ENCODE measurements around the gene NPBWR2. TPM values are rescaled to one million over a fixed set of nuclear protein-coding genes. Genes with fewer than 3 reads are reported as not detected.

Gene NPBWR2
- total RNA-seq, 1 donor from 2014 or later = not detected

DNA sequence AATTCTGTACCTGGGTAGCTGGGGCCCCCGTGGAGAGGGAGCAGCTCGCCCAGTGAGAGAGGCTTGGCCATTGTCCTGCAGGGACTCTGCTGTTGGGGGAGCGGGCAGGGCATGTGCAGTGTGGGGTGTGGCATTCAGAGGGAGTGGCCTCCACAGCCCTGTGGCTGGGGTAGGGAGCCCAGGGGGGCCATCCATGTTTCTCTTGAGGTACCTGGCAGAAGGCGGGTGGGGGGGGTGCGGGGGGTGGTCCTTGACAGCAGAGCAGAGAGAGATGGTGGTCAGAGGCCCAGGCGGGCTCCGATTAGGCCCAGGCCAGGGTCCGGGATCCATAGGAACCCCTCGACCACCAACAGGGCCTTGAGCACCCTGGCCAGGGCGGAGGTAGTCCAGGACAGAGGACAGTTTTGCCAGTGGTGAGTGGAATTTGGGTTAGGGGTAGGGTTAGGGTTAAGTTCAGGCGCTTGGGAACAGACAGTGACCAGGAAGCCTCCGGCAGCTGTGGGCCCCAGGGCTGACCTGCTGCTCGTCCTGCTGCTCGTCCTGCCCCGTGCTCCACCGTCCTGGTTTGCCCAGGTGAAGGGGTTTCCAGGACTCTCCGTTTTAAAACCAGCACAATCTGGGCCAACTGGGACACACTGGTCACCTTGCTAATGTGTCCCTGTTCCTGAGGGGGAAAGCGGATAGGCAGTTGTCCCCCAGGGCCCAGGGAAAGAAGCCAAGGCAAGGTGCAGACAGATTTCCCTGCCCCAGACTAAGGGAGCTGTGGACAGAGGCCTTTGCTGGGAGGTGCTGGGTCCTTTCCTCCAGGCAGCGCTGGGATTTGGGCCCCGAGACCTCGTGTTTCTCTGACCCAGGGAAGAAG is 32.1 kb upstream of the NPBWR2 start:
- H4K20me1 ChIP-seq (ENCODE audit: insufficient read depth, low read length) = no peaks in the 10 kb centered on the region
- Mint-ChIP-seq H3K27ac (ENCODE audit: unreplicated experiment) (no peak overlapping the region), H3K27me3 (ENCODE audit: low read depth, unreplicated experiment) (peaks cover 22% of the 10 kb centered on the region), H3K36me3 (ENCODE audit: low read depth, unreplicated experiment) (no peaks in the 10 kb centered on the region), H3K4me1 (ENCODE audit: low read depth, unreplicated experiment) (no peaks in the 10 kb centered on the region), H3K9me3 (ENCODE audit: unreplicated experiment) (peaks cover 2% of the 10 kb centered on the region), H3K4me3 (ENCODE audit: unreplicated experiment) (no peak overlapping the region)
- no peaks in the 10 kb centered on the region for H3K36me3 ChIP-seq (ENCODE audit: insufficient read depth, low read length)
- no peak overlapping the region for H3K4me3 ChIP-seq (ENCODE audit: insufficient read depth, low read depth, low read length)
- no peak for FAIRE-seq
- DNase-seq (ENCODE audit: low read depth) = no peak
- H3K27me3 ChIP-seq (ENCODE audit: insufficient read depth, low read length) = peaks cover 12% of the 10 kb centered on the region
- no peak overlapping the region for H3K27ac ChIP-seq (ENCODE audit: low read depth, low read length)
- no peak overlapping the region for H3K9ac ChIP-seq (ENCODE audit: low read length)
- no peaks in the 10 kb centered on the region for H3K9me3 ChIP-seq (ENCODE audit: insufficient read depth, low read depth, low read length)
- no peak overlapping the region for H2AFZ ChIP-seq (ENCODE audit: low read depth, low read length)
- H3K4me1 ChIP-seq (ENCODE audit: insufficient read depth, low read length) = no peaks in the 10 kb centered on the region
- TF ChIP-seq, protein P1, sequence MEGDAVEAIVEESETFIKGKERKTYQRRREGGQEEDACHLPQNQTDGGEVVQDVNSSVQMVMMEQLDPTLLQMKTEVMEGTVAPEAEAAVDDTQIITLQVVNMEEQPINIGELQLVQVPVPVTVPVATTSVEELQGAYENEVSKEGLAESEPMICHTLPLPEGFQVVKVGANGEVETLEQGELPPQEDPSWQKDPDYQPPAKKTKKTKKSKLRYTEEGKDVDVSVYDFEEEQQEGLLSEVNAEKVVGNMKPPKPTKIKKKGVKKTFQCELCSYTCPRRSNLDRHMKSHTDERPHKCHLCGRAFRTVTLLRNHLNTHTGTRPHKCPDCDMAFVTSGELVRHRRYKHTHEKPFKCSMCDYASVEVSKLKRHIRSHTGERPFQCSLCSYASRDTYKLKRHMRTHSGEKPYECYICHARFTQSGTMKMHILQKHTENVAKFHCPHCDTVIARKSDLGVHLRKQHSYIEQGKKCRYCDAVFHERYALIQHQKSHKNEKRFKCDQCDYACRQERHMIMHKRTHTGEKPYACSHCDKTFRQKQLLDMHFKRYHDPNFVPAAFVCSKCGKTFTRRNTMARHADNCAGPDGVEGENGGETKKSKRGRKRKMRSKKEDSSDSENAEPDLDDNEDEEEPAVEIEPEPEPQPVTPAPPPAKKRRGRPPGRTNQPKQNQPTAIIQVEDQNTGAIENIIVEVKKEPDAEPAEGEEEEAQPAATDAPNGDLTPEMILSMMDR (IDR thresholded peaks at IDR 0.05; ENCODE audit: insufficient read depth, low read depth, low read length) = no peak
- no peak for TF ChIP-seq EZH2 (IDR thresholded peaks at IDR 0.05; ENCODE audit: insufficient read depth, low read length)
- H3K4me2 ChIP-seq (ENCODE audit: low read length) = no peak overlapping the region
- no peaks in the 10 kb centered on the region for H3K79me2 ChIP-seq (ENCODE audit: insufficient read depth, low read length)

DNA sequence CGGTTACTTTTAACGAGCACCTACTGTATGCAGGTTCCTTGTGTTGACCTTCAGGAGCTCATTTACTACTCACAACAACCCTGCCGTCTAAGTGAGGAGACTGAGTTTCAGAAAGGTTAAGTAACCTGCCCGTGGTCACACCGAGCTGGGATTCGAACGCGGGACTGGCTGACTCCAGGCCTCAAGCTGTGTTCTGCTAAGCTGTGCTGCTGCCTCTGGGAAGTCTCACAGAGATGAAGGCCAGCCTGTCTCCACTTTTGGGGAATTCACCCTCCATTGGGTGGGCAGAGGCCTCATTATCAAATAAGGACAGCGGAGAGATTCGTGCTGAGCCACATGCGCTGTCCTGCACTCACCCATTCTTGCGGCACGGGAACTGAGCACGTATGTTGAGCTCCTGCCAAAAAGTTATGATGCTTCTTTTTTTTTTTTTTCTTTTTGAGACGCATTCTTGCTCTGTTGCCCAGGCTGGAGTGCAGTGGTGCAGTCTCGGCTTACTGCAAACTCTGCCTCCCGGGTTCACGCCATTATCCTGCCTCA is 31.0 kb upstream of the NPBWR2 start:
- no peaks in the 10 kb centered on the region for H3K4me1 Mint-ChIP-seq (ENCODE audit: low read depth, unreplicated experiment)
- no peak overlapping the region for H3K4me3 Mint-ChIP-seq (ENCODE audit: unreplicated experiment)
- H3K36me3 ChIP-seq (ENCODE audit: insufficient read depth, low read length) = no peaks in the 10 kb centered on the region
- H2AFZ ChIP-seq (ENCODE audit: low read depth, low read length) = no peak overlapping the region
- H3K4me2 ChIP-seq (ENCODE audit: low read length) = no peak overlapping the region
- H4K20me1 ChIP-seq (ENCODE audit: insufficient read depth, low read length) = no peaks in the 10 kb centered on the region
- H3K27me3 Mint-ChIP-seq (ENCODE audit: low read depth, unreplicated experiment) = peaks cover 22% of the 10 kb centered on the region
- DNase-seq (ENCODE audit: low read depth) (no peak), FAIRE-seq (no peak)
- no peaks in the 10 kb centered on the region for H3K36me3 Mint-ChIP-seq (ENCODE audit: low read depth, unreplicated experiment)
- no peak overlapping the region for H3K27ac ChIP-seq (ENCODE audit: low read depth, low read length)
- TF ChIP-seq EZH2 (IDR thresholded peaks at IDR 0.05; ENCODE audit: insufficient read depth, low read length) = no peak
- TF ChIP-seq, protein P1 (IDR thresholded peaks at IDR 0.05; ENCODE audit: insufficient read depth, low read depth, low read length) = no peak
- no peak overlapping the region for H3K27ac Mint-ChIP-seq (ENCODE audit: unreplicated experiment)
- no peaks in the 10 kb centered on the region for H3K9me3 Mint-ChIP-seq (ENCODE audit: unreplicated experiment)
- no peaks in the 10 kb centered on the region for H3K9me3 ChIP-seq (ENCODE audit: insufficient read depth, low read depth, low read length)
- no peak overlapping the region for H3K4me3 ChIP-seq (ENCODE audit: insufficient read depth, low read depth, low read length)
- H3K27me3 ChIP-seq (ENCODE audit: insufficient read depth, low read length) = peaks cover 12% of the 10 kb centered on the region
- H3K9ac ChIP-seq (ENCODE audit: low read length) = no peak overlapping the region
- H3K79me2 ChIP-seq (ENCODE audit: insufficient read depth, low read length) = no peaks in the 10 kb centered on the region
- H3K4me1 ChIP-seq (ENCODE audit: insufficient read depth, low read length) = no peaks in the 10 kb centered on the region

DNA sequence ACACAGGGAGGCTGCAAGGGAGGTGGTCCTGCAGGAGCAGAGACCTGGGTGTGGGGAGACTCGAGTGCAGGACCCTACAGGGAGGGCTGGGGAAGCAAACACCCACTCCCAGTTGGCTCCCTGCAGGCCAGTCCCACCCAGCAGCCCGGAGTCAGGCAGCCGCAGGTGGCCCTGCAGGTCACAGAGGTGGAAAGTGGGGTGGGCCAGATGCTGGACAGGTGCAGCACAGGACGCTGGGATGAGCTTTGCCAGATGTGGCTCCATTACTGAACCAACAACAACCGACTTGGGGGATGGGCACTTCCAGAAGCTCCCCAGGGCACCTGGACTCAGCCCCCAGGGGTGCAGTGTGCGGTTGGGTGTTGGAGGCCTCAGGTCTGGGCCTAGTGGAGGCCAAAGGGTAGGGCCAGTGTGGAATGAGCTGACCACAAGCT is 30.2 kb upstream of the NPBWR2 start:
- H3K79me2 ChIP-seq (ENCODE audit: insufficient read depth, low read length) = no peaks in the 10 kb centered on the region
- Mint-ChIP-seq H3K36me3 (ENCODE audit: low read depth, unreplicated experiment) (no peaks in the 10 kb centered on the region), H3K4me1 (ENCODE audit: low read depth, unreplicated experiment) (no peaks in the 10 kb centered on the region)

More for the DNA sequence above, 30.2 kb upstream of the NPBWR2 start:
- Mint-ChIP-seq H3K27ac (ENCODE audit: unreplicated experiment) (no peak overlapping the region), H3K4me3 (ENCODE audit: unreplicated experiment) (no peak overlapping the region), H3K9me3 (ENCODE audit: unreplicated experiment) (no peaks in the 10 kb centered on the region), H3K27me3 (ENCODE audit: low read depth, unreplicated experiment) (peaks cover 15% of the 10 kb centered on the region)
- no peak overlapping the region for H3K4me3 ChIP-seq (ENCODE audit: insufficient read depth, low read depth, low read length)
- H3K27ac ChIP-seq (ENCODE audit: low read depth, low read length) = no peak overlapping the region
- H3K27me3 ChIP-seq (ENCODE audit: insufficient read depth, low read length) = peaks cover 8% of the 10 kb centered on the region
- DNase-seq (ENCODE audit: low read depth) (no peak), FAIRE-seq (no peak)
- no peaks in the 10 kb centered on the region for H3K4me1 ChIP-seq (ENCODE audit: insufficient read depth, low read length)
- no peaks in the 10 kb centered on the region for H3K36me3 ChIP-seq (ENCODE audit: insufficient read depth, low read length)
- no peak overlapping the region for H3K4me2 ChIP-seq (ENCODE audit: low read length)
- no peak overlapping the region for H2AFZ ChIP-seq (ENCODE audit: low read depth, low read length)
- no peak for TF ChIP-seq EZH2 (IDR thresholded peaks at IDR 0.05; ENCODE audit: insufficient read depth, low read length)
- TF ChIP-seq, protein P1 (IDR thresholded peaks at IDR 0.05; ENCODE audit: insufficient read depth, low read depth, low read length) = no peak
- no peaks in the 10 kb centered on the region for H3K9me3 ChIP-seq (ENCODE audit: insufficient read depth, low read depth, low read length)
- no peak overlapping the region for H3K9ac ChIP-seq (ENCODE audit: low read length)
- no peaks in the 10 kb centered on the region for H4K20me1 ChIP-seq (ENCODE audit: insufficient read depth, low read length)

All from astrocyte (in vitro differentiated cells and primary cell).